ENCODE measurements around the gene PLA2G15.

GRCh38 chr16:68285683-68286082, 40.5 kb downstream of the PLA2G15 start:
- TF ChIP-seq CTCF (IDR thresholded peaks at IDR 0.05; ENCODE audit: insufficient read depth, low read length), result no peak
- no peak for TF ChIP-seq POLR2AphosphoS5 (IDR thresholded peaks at IDR 0.05; ENCODE audit: low read depth)
- no peak for TF ChIP-seq GABPA (IDR thresholded peaks at IDR 0.05; ENCODE audit: low read depth)
